COLO668 (cell line): ENCODE data around the gene CPSF6.
"Not testable (repeated sequence)": the region's sequence is repeated elsewhere in the genome, so short reads cannot be mapped to it uniquely, and the experiment has no call there.

ENCODE experiments used
- DNase-seq: peaks from one replicate; lab custom pipeline; 2025; ENCODE audit not compliant: unreplicated experiment; lab: John Stamatoyannopoulos, UW

Gene CPSF6, protein sequence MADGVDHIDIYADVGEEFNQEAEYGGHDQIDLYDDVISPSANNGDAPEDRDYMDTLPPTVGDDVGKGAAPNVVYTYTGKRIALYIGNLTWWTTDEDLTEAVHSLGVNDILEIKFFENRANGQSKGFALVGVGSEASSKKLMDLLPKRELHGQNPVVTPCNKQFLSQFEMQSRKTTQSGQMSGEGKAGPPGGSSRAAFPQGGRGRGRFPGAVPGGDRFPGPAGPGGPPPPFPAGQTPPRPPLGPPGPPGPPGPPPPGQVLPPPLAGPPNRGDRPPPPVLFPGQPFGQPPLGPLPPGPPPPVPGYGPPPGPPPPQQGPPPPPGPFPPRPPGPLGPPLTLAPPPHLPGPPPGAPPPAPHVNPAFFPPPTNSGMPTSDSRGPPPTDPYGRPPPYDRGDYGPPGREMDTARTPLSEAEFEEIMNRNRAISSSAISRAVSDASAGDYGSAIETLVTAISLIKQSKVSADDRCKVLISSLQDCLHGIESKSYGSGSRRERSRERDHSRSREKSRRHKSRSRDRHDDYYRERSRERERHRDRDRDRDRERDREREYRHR

DNA sequence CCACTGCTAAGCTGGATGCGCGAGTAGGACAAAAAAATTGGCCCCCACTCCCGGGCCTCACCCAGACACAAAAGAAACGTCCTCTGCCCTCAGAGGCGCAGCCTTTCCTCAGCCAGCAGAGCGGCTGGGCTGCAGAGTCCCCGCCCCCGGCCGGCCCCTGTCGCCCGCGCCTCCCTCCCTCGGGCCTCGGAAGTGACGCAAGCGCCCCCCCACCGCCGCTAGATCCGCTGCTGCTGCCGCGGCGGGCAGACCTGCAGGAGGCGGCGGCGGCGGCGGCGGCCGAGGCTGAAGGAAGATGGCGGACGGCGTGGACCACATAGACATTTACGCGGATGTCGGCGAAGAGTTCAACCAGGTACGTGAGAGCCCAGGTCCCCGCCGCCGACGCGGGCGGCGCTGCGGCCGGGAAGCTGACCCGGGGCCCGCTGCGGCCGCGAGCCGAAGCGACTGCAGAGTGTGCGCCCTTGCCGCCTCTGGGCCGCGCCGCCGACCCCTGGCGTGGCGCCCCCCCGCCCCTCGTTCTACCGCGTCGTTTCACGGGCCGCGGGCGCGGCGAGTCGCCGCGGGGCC, at the start of gene CPSF6:
Gene CPSF6, plus strand, starts transcription at position 218 of the 570 bp plus-strand sequence. Its CDS starts 78 bp downstream, at position 296.
- peak; percentile 99 for DNase-seq

DNA sequence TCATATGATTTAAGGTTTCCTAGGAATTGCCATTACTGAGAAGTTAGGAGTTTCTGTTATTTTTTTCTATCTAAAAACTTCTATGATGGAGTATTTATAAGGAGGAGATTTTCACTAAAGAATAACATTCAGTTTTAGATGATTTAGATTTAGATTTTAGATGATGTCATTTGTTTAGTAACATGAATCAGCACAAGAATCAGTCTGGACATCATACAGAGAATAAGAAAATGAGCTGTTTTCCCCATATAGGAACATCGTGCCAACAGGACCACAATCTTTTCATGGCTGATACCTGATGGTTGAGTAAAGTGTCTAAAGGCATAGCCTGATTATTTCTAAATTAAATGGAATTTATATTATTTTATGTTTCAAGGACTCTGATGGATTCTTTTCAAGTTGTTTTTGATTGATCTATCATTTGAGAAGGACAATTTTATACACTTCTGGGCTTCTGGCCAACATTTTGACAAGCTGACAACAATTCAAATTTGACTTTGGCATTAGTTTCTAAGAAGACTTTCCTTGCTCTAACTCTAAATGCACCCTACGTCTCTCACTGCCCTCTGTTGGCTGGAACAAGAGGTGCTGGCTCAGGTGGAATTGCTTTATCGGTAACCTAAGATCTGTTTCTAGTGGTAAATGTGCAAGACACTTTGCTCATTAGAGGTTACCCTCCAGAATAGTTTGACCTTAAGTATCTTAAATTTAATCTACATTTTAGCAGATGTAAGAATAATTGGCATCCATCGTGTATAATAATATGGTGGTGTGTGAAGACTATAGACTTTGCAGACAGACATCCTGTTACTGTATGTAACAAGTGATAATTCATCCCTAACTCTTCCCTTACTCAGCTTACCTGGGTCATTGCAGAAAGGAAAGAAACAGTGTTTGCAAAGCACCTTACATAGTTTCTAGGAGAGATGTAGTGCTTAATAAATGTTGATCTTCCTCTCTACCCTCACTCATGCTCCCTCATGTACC, 42.8 kb upstream of the CPSF6 start:
- DNase-seq: no peak

- not testable (repeated sequence) for DNase-seq
These were observed 39.4 kb upstream of the CPSF6 start for GRCh38 chr12:69199976-69200375.

DNA sequence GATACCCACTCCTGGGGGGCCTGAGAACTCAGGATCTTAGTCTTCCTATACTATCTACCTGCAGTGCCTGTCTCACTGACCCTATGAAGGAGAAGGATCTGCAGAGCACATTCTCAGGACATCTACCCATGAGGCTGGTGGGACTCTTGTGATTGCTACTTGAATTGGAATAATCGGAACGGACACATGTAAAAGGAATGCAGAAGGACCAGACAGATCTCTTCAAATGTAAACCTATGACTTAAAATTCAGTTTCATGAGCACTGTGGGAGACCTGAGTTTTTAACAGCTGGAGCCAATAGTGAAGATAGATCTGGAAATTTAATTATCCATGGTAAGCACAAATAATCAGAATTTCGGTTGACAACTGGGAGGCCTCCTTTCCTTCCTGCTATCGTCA, 35.2 kb upstream of the CPSF6 start:
- DNase-seq: no peak

- no peak for DNase-seq
These were observed 28.7 kb upstream of the CPSF6 start for GRCh38 chr12:69210661-69211060.

DNA sequence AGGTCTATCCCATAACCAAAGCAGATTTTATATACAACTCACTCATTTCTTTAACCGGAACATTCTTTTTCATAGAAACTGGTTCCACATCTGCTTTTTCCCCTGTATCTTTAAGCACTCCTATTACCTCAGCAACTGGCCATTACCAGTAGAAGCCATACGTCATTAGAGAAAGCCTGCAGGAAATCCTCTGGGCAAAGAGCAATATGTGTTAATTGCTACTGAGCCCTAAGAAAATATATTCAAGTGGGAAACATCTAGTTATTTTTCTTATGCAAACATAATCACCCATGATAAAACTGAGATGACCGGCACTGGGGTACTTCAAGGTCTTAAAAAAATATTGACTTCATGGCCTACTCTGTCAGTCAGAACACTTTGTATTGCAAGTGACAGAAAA, 28.2 kb upstream of the CPSF6 start:
- no peak for DNase-seq

DNA sequence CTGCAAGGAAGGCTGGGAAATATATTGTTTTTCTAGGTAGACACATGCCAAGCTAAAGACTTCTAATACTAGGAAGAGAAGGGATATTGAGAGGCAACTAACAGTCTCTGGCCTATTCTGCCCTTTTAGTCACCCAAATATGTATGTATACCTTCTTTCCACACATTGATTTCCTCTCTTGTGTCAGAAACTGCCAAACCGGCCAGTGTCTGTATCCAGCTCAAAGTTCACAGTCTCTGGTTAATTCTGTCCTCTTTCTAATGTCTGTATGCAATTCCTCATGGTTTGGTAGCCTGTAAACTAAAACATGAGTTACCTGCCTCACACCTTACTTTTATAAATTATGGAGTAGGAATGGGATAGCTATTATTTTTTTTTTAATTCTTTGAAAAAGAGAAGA, 25.2 kb upstream of the CPSF6 start:
- DNase-seq: no peak

- DNase-seq: no peak
These were observed 14.0 kb upstream of the CPSF6 start for GRCh38 chr12:69225251-69225910.

- DNase-seq: no peak
These were observed 7.9 kb upstream of the CPSF6 start for GRCh38 chr12:69231479-69231878.

GRCh38 chr12:69238589-69239351, 599 bp upstream of the CPSF6 start:
- no peak for DNase-seq

DNA sequence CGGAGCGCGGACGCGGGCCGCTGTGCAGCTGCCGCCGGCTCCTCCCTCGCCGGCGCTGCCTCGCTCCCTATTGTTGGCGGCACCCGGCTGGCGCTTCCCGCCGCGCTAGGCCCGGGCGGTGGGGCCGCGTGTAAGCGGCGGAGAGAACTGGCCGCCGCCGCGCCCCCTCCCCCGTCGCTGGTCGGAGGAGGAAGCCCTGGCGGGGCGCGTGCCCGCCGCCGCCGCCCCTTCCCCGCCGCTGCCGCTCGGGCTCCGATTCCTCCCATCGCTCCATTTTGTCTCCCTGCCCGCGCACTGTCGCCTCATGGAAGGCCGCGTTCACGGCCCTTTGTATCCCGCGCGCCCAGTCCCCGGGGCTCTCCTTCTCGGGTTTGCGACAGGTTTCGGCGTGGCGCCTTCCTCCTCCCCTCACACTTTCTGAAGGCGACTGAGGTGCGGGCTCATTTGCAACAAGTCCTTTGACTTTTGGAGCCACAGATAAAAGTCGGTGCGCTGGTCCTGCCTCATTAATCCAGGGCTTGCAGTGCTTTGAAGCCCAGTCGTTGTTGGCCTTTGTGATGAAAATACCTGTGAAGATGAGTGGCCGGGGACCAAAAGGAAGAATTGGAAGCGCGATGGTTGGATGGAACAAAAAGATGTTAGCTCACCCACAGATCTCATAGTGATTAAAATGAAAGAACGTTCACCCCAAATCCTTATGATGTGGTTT, 707 bp downstream of the CPSF6 start:
- peak; percentile 84 for DNase-seq

DNA sequence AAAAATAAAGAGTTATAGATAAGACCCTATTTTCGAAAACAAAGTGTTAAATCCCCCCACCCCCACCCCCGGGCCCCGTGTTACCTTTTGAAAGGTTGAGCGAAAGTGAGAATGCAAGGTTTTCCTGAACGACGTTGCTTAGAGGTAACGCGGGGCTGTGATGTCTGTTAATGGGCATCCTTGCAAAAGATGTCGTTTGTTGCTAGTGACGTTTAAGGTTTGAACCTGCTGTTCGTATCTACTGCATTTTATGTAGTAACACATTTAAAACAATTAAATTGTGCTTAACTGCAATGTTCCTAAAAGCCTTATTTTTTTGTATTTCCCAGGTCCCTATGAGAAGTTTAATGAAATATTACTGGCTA, 1.2 kb downstream of the CPSF6 start:
- DNase-seq: peak; percentile 20

GRCh38 chr12:69241438-69242092, 2.2 kb downstream of the CPSF6 start:
- no peak for DNase-seq

DNA sequence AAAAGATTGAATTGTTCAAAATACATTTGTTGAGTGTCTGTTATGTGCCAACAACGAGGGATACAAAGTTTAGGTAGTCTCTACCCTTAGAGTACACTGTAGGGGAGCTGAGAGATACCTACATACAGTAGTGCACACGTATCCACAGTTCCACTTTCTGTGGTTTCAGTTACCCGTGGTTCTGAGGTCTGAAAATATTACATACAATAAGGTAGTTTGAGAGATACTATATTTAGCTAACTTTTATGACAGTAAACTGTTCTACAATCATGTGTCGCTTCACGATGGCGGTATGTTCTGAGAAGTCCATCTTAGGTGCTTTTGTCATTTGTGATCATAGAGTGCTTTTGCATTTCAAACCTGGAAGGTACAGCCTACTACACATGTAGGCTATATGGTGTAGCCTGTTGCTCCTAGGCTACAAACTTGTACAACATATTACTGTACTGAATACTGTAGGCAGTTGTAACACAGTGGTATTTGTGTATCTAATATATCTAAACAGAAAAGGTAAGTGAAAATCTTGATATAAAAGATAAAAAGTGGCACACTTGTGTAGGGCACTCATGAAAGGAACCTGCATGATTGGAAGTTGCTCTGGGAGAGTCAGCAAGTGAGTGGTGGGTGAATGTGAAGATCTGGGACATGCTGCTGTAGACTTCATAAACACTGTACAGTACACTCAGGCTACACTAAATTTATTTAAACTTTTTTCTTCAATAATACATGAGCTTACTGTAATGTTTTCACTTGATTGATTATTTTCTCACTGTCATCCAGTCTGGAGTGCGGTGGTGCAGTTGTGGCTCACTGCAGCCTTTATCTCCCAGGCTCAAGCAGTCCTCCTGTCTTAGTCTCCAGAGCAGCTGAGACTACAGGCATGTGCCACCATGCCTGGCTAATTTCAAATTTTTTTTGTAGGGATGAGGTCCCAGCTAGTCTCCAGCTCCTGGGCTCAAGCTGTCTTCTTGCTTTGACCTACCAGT, 4.0 kb downstream of the CPSF6 start:
- no peak for DNase-seq

DNA sequence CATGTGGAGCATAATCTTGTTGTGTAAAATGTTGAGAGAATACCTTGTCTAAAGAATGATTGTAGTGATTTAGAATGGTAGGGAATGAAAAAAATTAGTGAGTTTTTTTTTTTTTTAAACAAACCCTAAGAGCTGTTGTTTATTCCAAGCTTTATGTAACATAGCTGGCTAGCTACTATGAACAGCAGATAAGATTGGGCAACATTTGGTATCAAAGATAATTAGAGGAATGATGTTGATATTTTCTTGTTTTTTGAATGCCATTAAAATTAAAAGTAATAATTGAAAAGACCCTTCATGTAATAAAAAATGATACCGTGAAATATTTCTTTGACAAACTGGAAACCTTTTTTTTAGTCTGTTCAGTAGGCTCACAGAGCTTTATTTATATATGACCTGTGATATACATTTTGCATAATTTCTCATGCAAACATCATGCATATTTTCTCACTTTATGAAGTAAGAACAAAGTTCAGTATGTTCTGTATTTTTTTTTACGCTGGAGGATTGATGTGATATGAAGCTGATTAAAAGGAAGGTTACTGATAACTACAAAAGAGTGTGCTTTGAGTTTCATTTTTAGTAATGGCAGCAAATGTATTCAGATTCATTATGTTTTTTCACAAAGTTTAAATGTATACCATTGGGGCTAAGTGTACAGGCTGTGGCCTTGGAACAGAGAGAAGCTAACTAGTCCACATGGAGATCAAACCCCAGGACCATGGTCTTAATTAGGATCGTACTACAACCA, 8.1 kb downstream of the CPSF6 start:
- no peak for DNase-seq

GRCh38 chr12:69252033-69252432, 12.7 kb downstream of the CPSF6 start:
- DNase-seq: no peak

- no peak for DNase-seq
These were observed 14.7 kb downstream of the CPSF6 start for GRCh38 chr12:69254046-69254445.
